Prostate gland (tissue), 2 donors: Measurements from ENCODE around the gene FAM222A.

Source experiments
- CTCF ChIP-seq, 4 experiments: fragments of 200-600 bp in 2 of 4; fragments of 450-650 bp in 2 of 4; sonication (generic) in 2 of 4; IDR thresholded peaks; 1 replicate in 3 of 4; 2 replicates in 1 of 4; pipeline ENCODE4 v1.5.1; 2016 to 2019; ENCODE audit warnings: antibody characterized with exemption in 4 of 4, mild to moderate bottlenecking in 2 of 4, moderate library complexity in 2 of 4
- POLR2A ChIP-seq: fragments of 450-650 bp; IDR thresholded peaks from one replicate; pipeline ENCODE4 v1.6.1; 2016; ENCODE audit warnings: antibody characterized with exemption, mild to moderate bottlenecking

GRCh38 chr12:109764123-109764522, 50.5 kb downstream of the FAM222A start:
- TF ChIP-seq CTCF (IDR thresholded peaks at IDR 0.05) (no peak), POLR2A (no peak)
